IPS-11a (cell line): ENCODE results near the gene OSBPL1A.

Source experiments
- H3K4me3 ChIP-seq: one replicate; pipeline ENCODE4 v1.5.1; 2013; ENCODE audit warnings: low read depth, low read length, control low read depth

Gene OSBPL1A

GRCh38 chr18:24138409-24138788 lies 259.2 kb downstream of the OSBPL1A start:
- H3K4me3 ChIP-seq: no peak overlapping the region

- H3K4me3 ChIP-seq: no peak overlapping the region
These were observed 260.7 kb downstream of the OSBPL1A start for GRCh38 chr18:24136967-24137373.

GRCh38 chr18:24130494-24130893 lies 267.1 kb downstream of the OSBPL1A start:
- H3K4me3 ChIP-seq: no peak overlapping the region

GRCh38 chr18:24128700-24129099 lies 268.9 kb downstream of the OSBPL1A start:
- H3K4me3 ChIP-seq: no peak overlapping the region

GRCh38 chr18:24127735-24128134 lies 269.9 kb downstream of the OSBPL1A start:
- H3K4me3 ChIP-seq: no peak overlapping the region

GRCh38 chr18:24126155-24126961 lies 271.3 kb downstream of the OSBPL1A start:
- H3K4me3 ChIP-seq: no peak overlapping the region

GRCh38 chr18:24121625-24122024 lies 276.0 kb downstream of the OSBPL1A start:
- H3K4me3 ChIP-seq: no peak overlapping the region

- no peak overlapping the region for H3K4me3 ChIP-seq
These were observed 276.9 kb downstream of the OSBPL1A start for GRCh38 chr18:24120676-24121075.

GRCh38 chr18:24118750-24119577 lies 278.7 kb downstream of the OSBPL1A start:
- H3K4me3 ChIP-seq: no peak overlapping the region

GRCh38 chr18:24115628-24116027 lies 282.0 kb downstream of the OSBPL1A start:
- H3K4me3 ChIP-seq: no peak overlapping the region

- no peak overlapping the region for H3K4me3 ChIP-seq
These were observed 282.6 kb downstream of the OSBPL1A start for GRCh38 chr18:24114924-24115549.

GRCh38 chr18:24112874-24113615 lies 284.6 kb downstream of the OSBPL1A start:
- H3K4me3 ChIP-seq: no peak overlapping the region

- no peak overlapping the region for H3K4me3 ChIP-seq
These were observed 285.2 kb downstream of the OSBPL1A start for GRCh38 chr18:24112464-24112863.
